ENCODE data around the gene NELL1.

NELL1 gene

DNA sequence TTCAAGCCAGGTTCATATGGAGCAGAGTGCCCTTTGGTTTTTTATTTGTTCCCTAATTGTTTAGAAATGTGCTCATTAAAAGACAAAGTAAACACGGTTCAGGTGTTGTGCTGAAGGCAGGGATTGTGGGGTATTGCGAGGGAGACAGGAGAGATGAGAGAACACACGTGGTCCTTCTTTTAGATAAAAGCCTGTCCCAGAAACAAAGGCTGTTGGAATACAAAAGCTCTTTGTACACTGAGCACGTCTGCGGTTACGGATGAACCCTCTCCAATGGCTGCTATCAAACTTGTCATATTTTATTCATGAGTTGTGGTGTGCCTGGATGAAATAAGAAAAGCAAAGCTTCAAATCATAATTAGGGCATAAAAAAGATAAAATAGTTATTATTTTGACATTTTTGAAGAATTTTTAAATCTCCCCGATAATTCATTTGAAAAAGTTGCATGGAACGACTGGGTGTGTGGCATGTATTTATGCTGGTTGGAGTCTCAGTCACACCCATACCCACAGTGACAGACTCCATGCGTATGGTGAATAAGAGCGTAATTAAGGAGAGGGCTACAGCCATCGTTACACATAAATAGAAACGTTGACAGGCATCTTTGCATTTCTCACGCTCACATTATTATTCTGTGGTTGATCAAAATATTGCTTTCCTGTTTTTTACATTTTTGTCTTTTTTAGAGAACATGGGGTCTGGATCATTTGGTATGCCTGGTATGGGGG is 92.9 kb downstream of the NELL1 start:
- no peaks in the 10 kb centered on the region for H3K9me3 ChIP-seq (ENCODE audit: insufficient read depth, low read depth, low read length)
- H3K9me2 ChIP-seq (replicated peaks; ENCODE audit: low read depth, low read length), result peaks cover 3% of the 10 kb centered on the region; the same call in 1 of the 2 replicates
- H4K20me1 ChIP-seq (ENCODE audit: insufficient read depth, low read length, poor library complexity, severe bottlenecking), result no peaks in the 10 kb centered on the region
- H3K27me3 ChIP-seq (ENCODE audit: insufficient read depth, low read length, poor library complexity, severe bottlenecking), result no peaks in the 10 kb centered on the region
- no peaks in the 10 kb centered on the region for H3K36me3 ChIP-seq (ENCODE audit: insufficient read depth, low read length)
- no peak overlapping the region for H3K4me2 ChIP-seq (ENCODE audit: low read depth, low read length, poor library complexity, severe bottlenecking)
- H3K9ac ChIP-seq (ENCODE audit: low read depth, low read length, poor library complexity, severe bottlenecking), result no peak overlapping the region
- TF ChIP-seq, protein P1, sequence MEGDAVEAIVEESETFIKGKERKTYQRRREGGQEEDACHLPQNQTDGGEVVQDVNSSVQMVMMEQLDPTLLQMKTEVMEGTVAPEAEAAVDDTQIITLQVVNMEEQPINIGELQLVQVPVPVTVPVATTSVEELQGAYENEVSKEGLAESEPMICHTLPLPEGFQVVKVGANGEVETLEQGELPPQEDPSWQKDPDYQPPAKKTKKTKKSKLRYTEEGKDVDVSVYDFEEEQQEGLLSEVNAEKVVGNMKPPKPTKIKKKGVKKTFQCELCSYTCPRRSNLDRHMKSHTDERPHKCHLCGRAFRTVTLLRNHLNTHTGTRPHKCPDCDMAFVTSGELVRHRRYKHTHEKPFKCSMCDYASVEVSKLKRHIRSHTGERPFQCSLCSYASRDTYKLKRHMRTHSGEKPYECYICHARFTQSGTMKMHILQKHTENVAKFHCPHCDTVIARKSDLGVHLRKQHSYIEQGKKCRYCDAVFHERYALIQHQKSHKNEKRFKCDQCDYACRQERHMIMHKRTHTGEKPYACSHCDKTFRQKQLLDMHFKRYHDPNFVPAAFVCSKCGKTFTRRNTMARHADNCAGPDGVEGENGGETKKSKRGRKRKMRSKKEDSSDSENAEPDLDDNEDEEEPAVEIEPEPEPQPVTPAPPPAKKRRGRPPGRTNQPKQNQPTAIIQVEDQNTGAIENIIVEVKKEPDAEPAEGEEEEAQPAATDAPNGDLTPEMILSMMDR (conservative IDR thresholded peaks at IDR 0.05; ENCODE audit: low read length), result no peak
- TF ChIP-seq EZH2phosphoT487 (IDR thresholded peaks at IDR 0.05; ENCODE audit: borderline replicate concordance), result no peak
- H3K4me1 ChIP-seq (ENCODE audit: insufficient read depth, low read length, poor library complexity, severe bottlenecking), result no peaks in the 10 kb centered on the region
- no peak overlapping the region for H3K4me3 ChIP-seq (ENCODE audit: low read length, poor library complexity, severe bottlenecking)
- no peaks in the 10 kb centered on the region for H3F3A ChIP-seq (ENCODE audit: low read depth)
- no peak overlapping the region for H2AFZ ChIP-seq (ENCODE audit: low read length)
- no peaks in the 10 kb centered on the region for H3K79me2 ChIP-seq (ENCODE audit: insufficient read depth, low read length)

DNA sequence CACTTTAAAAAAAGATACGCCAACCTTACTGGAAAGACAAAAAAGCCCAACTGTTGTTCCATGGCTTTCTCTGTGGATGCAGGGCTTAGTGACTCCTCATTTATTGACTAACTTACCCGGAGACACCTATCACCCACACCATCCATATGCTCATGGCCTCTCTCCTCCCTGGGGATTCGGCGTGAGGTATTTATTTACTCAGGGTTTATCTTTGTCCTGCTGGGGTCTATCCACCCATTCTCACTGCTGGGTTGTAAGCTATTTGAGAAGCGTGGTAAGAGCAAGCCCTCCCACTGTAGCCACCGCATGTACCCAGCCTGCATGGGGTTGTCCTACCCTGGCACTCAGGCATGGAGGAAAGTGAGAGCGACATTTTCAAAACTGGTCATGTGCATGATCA is 93.6 kb downstream of the NELL1 start:
- Histone ChIP-seq H3K4me2 (ENCODE audit: low read depth, low read length, poor library complexity, severe bottlenecking) (no peak overlapping the region), H3K4me1 (ENCODE audit: insufficient read depth, low read length, poor library complexity, severe bottlenecking) (no peaks in the 10 kb centered on the region), H3K79me2 (ENCODE audit: insufficient read depth, low read length) (no peaks in the 10 kb centered on the region), H3K36me3 (ENCODE audit: insufficient read depth, low read length) (no peaks in the 10 kb centered on the region), H2AFZ (ENCODE audit: low read length) (no peak overlapping the region), H4K20me1 (ENCODE audit: insufficient read depth, low read length, poor library complexity, severe bottlenecking) (no peaks in the 10 kb centered on the region), H3K9me2 (replicated peaks; ENCODE audit: low read depth, low read length) (peaks cover 3% of the 10 kb centered on the region; the same call in 1 of the 2 replicates), H3K4me3 (ENCODE audit: low read length, poor library complexity, severe bottlenecking) (no peak overlapping the region), H3K27me3 (ENCODE audit: insufficient read depth, low read length, poor library complexity, severe bottlenecking) (no peaks in the 10 kb centered on the region), H3F3A (ENCODE audit: low read depth) (no peaks in the 10 kb centered on the region), H3K9ac (ENCODE audit: low read depth, low read length, poor library complexity, severe bottlenecking) (no peak overlapping the region), H3K9me3 (ENCODE audit: insufficient read depth, low read depth, low read length) (no peaks in the 10 kb centered on the region)
- TF ChIP-seq, protein P1 (conservative IDR thresholded peaks at IDR 0.05; ENCODE audit: low read length), result no peak
- no peak for TF ChIP-seq EZH2phosphoT487 (IDR thresholded peaks at IDR 0.05; ENCODE audit: borderline replicate concordance)

DNA sequence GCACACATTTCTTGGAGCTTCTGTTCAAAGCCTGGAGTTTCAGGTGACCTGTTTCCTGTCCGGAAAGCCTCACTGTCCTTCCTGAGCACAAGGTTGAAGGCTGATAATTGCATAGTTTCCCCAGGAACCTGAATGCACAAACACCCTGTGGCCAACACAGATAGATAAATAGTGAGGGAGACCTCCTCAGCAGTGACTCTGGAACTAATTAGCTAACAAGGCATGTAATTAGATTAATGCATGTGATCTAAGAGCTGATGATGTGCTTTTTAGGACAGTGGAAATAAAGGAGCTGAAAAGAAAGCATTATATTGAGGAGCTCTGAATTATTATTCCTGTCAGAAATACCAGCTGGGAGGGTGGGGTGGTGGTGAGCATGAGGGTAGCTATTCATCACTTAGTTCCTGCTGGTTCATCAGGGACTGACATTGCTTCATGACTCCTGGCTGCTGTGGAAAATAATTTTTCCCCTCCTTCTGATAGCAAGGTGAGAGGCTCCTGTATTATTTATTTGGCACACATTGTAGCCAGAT is 101.1 kb downstream of the NELL1 start:
- Histone ChIP-seq H3K9me2 (replicated peaks; ENCODE audit: low read depth, low read length) (no peaks in the 10 kb centered on the region), H3K27me3 (ENCODE audit: insufficient read depth, low read length, poor library complexity, severe bottlenecking) (no peaks in the 10 kb centered on the region)
- TF ChIP-seq EZH2phosphoT487 (IDR thresholded peaks at IDR 0.05; ENCODE audit: borderline replicate concordance), result no peak

More for the DNA sequence above, 101.1 kb downstream of the NELL1 start:
- Histone ChIP-seq H3K9me3 (ENCODE audit: insufficient read depth, low read depth, low read length) (no peaks in the 10 kb centered on the region), H3K79me2 (ENCODE audit: insufficient read depth, low read length) (no peaks in the 10 kb centered on the region), H3K4me1 (ENCODE audit: insufficient read depth, low read length, poor library complexity, severe bottlenecking) (no peaks in the 10 kb centered on the region), H3K9ac (ENCODE audit: low read depth, low read length, poor library complexity, severe bottlenecking) (no peak overlapping the region), H4K20me1 (ENCODE audit: insufficient read depth, low read length, poor library complexity, severe bottlenecking) (no peaks in the 10 kb centered on the region), H3K36me3 (ENCODE audit: insufficient read depth, low read length) (no peaks in the 10 kb centered on the region), H2AFZ (ENCODE audit: low read length) (no peak overlapping the region), H3F3A (ENCODE audit: low read depth) (no peaks in the 10 kb centered on the region), H3K4me2 (ENCODE audit: low read depth, low read length, poor library complexity, severe bottlenecking) (no peak overlapping the region), H3K4me3 (ENCODE audit: low read length, poor library complexity, severe bottlenecking) (no peak overlapping the region)
